ENCODE data around the gene TMEM129. TPM values are rescaled to one million over a fixed set of nuclear protein-coding genes. Genes with fewer than 3 reads are reported as not detected.

TMEM129 gene
- total RNA-seq, 4 donors from 2014 or later: 46.6 to 94.2 (median 64.6) TPM

DNA sequence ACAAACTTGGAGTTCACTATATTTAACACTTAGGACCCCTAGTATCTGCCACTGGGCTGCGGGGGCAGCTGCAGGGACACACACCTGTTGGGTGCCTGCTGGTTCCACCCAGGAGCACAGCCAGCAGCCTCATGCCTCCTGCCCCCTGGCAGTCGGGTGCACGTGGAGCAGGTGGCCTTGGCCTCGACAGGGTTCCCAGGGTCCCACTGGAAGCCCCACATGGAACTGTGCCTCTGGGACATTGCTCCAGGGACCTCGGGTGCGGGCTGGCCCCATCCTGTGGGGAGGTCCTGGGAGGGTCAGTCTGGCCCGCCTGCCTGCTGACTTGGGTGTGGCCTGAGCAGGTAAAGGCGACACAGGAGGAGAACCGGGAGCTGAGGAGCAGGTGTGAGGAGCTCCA, 18.2 kb upstream of the TMEM129 start:
- Histone ChIP-seq H3K27me3 (no peaks in the 10 kb centered on the region), H3K4me3 (no peak overlapping the region), H3K4me1 (no peaks in the 10 kb centered on the region), H3K27ac (no peak overlapping the region), H3K36me3 (peaks cover 0 to 84% of the 10 kb centered on the region in 2 donors), H3K9me3 (peaks cover 0 to 18% (median 0%) of the 10 kb centered on the region in 3 donors)
- no peak for ATAC-seq
- TF ChIP-seq POLR2A (IDR thresholded peaks at IDR 0.05) (no peak), POLR2AphosphoS5 (IDR thresholded peaks at IDR 0.05) (no peak), EP300 (IDR thresholded peaks at IDR 0.05) (no peak)
- TF ChIP-seq, protein P1, sequence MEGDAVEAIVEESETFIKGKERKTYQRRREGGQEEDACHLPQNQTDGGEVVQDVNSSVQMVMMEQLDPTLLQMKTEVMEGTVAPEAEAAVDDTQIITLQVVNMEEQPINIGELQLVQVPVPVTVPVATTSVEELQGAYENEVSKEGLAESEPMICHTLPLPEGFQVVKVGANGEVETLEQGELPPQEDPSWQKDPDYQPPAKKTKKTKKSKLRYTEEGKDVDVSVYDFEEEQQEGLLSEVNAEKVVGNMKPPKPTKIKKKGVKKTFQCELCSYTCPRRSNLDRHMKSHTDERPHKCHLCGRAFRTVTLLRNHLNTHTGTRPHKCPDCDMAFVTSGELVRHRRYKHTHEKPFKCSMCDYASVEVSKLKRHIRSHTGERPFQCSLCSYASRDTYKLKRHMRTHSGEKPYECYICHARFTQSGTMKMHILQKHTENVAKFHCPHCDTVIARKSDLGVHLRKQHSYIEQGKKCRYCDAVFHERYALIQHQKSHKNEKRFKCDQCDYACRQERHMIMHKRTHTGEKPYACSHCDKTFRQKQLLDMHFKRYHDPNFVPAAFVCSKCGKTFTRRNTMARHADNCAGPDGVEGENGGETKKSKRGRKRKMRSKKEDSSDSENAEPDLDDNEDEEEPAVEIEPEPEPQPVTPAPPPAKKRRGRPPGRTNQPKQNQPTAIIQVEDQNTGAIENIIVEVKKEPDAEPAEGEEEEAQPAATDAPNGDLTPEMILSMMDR (IDR thresholded peaks at IDR 0.05): no peak
- 100% methylated on average over 1 of the region's 9 CpGs; no CpG with 5 or more reads in 1 of the 2 donors for WGBS, 2 donors (ENCODE audit: low coverage in 1 of 2)

GRCh38 chr4:1738410-1738809, 17.3 kb upstream of the TMEM129 start:
- H3K4me1 ChIP-seq: no peaks in the 10 kb centered on the region
- no peak overlapping the region for H3K27ac ChIP-seq
- H3K27me3 ChIP-seq: no peaks in the 10 kb centered on the region
- 100% methylated on average over 1 to 2 of the region's 4 CpGs for WGBS, 2 donors (ENCODE audit: low coverage in 1 of 2)
- no peak for TF ChIP-seq POLR2A (IDR thresholded peaks at IDR 0.05)
- TF ChIP-seq, protein P1 (IDR thresholded peaks at IDR 0.05): no peak
- no peak for TF ChIP-seq POLR2AphosphoS5 (IDR thresholded peaks at IDR 0.05)
- no peak overlapping the region for H3K4me3 ChIP-seq
- peaks cover 0 to 18% (median 0%) of the 10 kb centered on the region in 3 donors for H3K9me3 ChIP-seq
- ATAC-seq: no peak
- H3K36me3 ChIP-seq: peaks cover 0 to 81% of the 10 kb centered on the region in 2 donors

GRCh38 chr4:1737666-1738065, 16.5 kb upstream of the TMEM129 start:
- TF ChIP-seq, protein P1 (IDR thresholded peaks at IDR 0.05): no peak
- TF ChIP-seq POLR2AphosphoS5 (IDR thresholded peaks at IDR 0.05) (no peak), POLR2A (IDR thresholded peaks at IDR 0.05) (no peak), EP300 (IDR thresholded peaks at IDR 0.05) (no peak)
- H3K27ac ChIP-seq: no peak overlapping the region
- peaks cover 0 to 18% (median 0%) of the 10 kb centered on the region in 3 donors for H3K9me3 ChIP-seq
- WGBS, 2 donors (ENCODE audit: low coverage in 1 of 2): no CpG with 5 or more reads among the region's 15 CpGs
- H3K36me3 ChIP-seq: peaks cover 0 to 86% of the 10 kb centered on the region in 2 donors
- no peaks in the 10 kb centered on the region for H3K27me3 ChIP-seq
- no peaks in the 10 kb centered on the region for H3K4me1 ChIP-seq
- no peak for ATAC-seq
- H3K4me3 ChIP-seq: no peak overlapping the region

DNA sequence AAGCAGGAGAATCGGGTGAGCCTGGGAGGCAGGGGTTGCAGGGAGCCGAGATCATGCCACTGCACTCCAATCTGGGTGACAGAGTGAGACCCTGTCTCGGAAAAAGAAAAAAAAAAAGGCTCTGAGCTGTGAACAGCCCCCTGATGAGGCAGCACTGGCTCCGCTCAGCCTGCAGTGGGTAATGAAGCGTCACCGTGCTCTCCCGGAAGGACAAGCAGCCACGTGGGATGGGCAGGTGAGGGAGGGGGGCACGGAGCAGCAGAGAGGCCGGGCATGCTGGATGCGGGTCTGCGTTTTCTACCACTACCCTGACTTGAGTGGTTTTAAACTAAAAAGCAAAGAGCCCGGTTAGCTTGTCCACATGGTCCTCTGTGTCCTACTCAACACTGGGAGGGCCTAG, 15.7 kb upstream of the TMEM129 start:
- peaks cover 0 to 87% of the 10 kb centered on the region in 2 donors for H3K36me3 ChIP-seq

GRCh38 chr4:1735215-1735614, 14.1 kb upstream of the TMEM129 start:
- TF ChIP-seq, protein P1 (IDR thresholded peaks at IDR 0.05): no peak
- TF ChIP-seq POLR2AphosphoS5 (IDR thresholded peaks at IDR 0.05) (no peak), POLR2A (IDR thresholded peaks at IDR 0.05) (no peak), EP300 (IDR thresholded peaks at IDR 0.05) (no peak)
- Histone ChIP-seq H3K36me3 (peaks cover 0 to 87% of the 10 kb centered on the region in 2 donors), H3K27me3 (no peaks in the 10 kb centered on the region), H3K4me1 (no peaks in the 10 kb centered on the region), H3K27ac (no peak overlapping the region), H3K4me3 (no peak overlapping the region), H3K9me3 (peaks cover 0 to 18% (median 0%) of the 10 kb centered on the region in 3 donors)
- ATAC-seq: no peak
- 93% methylated on average over 6 of the region's 20 CpGs; no CpG with 5 or more reads in 1 of the 2 donors for WGBS, 2 donors (ENCODE audit: low coverage in 1 of 2)

More for the DNA sequence above, 15.7 kb upstream of the TMEM129 start:
- no peaks in the 10 kb centered on the region for H3K27me3 ChIP-seq
- peaks cover 0 to 18% (median 0%) of the 10 kb centered on the region in 3 donors for H3K9me3 ChIP-seq
- no peaks in the 10 kb centered on the region for H3K4me1 ChIP-seq
- TF ChIP-seq EP300 (IDR thresholded peaks at IDR 0.05) (no peak), POLR2AphosphoS5 (IDR thresholded peaks at IDR 0.05) (no peak), POLR2A (IDR thresholded peaks at IDR 0.05) (no peak)
- TF ChIP-seq, protein P1 (IDR thresholded peaks at IDR 0.05): no peak
- H3K27ac ChIP-seq: no peak overlapping the region
- 84 to 99% methylated on average over 5 to 9 of the region's 13 CpGs for WGBS, 2 donors (ENCODE audit: low coverage in 1 of 2)
- ATAC-seq: no peak
- no peak overlapping the region for H3K4me3 ChIP-seq
